Measurements from ENCODE around the gene IFT80.

IFT80 gene

DNA sequence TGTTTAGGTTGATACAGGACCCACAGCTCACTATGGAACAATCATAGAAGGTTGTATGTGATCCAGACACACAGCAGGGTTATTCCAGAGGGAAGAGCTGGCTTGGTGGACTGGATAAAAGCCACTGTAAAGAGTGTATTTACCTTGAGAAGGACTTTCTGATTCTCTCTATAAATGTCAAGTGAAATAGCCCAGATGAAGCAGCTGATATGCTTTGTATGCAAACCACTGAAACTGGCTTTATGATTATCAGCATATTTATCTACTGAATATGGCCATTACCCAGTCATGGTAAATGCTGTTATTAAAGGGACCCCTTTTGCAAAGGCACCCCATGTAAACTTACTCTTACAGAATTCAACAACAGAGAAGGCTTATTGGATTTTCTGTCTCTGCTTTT lies 145.7 kb downstream of the IFT80 start:
- no peak for TF ChIP-seq FOXM1 (IDR thresholded peaks at IDR 0.05; ENCODE audit: borderline replicate concordance, low read depth)
- TF ChIP-seq, protein P1, sequence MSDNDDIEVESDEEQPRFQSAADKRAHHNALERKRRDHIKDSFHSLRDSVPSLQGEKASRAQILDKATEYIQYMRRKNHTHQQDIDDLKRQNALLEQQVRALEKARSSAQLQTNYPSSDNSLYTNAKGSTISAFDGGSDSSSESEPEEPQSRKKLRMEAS (IDR thresholded peaks at IDR 0.05), result no peak
- TF ChIP-seq, protein P2, sequence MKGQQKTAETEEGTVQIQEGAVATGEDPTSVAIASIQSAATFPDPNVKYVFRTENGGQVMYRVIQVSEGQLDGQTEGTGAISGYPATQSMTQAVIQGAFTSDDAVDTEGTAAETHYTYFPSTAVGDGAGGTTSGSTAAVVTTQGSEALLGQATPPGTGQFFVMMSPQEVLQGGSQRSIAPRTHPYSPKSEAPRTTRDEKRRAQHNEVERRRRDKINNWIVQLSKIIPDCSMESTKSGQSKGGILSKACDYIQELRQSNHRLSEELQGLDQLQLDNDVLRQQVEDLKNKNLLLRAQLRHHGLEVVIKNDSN (IDR thresholded peaks at IDR 0.05), result no peak
- no peak for TF ChIP-seq YY1 (IDR thresholded peaks at IDR 0.05; ENCODE audit: low read depth)
- no peak for TF ChIP-seq RAD21 (IDR thresholded peaks at IDR 0.05; ENCODE audit: low read depth)
- TF ChIP-seq CEBPB (IDR thresholded peaks at IDR 0.05), result no peak
- TF ChIP-seq ZBTB7A (IDR thresholded peaks at IDR 0.05; ENCODE audit: low read depth), result no peak
- TF ChIP-seq TAF1 (IDR thresholded peaks at IDR 0.05; ENCODE audit: low read depth), result no peak
- TF ChIP-seq, protein P3, sequence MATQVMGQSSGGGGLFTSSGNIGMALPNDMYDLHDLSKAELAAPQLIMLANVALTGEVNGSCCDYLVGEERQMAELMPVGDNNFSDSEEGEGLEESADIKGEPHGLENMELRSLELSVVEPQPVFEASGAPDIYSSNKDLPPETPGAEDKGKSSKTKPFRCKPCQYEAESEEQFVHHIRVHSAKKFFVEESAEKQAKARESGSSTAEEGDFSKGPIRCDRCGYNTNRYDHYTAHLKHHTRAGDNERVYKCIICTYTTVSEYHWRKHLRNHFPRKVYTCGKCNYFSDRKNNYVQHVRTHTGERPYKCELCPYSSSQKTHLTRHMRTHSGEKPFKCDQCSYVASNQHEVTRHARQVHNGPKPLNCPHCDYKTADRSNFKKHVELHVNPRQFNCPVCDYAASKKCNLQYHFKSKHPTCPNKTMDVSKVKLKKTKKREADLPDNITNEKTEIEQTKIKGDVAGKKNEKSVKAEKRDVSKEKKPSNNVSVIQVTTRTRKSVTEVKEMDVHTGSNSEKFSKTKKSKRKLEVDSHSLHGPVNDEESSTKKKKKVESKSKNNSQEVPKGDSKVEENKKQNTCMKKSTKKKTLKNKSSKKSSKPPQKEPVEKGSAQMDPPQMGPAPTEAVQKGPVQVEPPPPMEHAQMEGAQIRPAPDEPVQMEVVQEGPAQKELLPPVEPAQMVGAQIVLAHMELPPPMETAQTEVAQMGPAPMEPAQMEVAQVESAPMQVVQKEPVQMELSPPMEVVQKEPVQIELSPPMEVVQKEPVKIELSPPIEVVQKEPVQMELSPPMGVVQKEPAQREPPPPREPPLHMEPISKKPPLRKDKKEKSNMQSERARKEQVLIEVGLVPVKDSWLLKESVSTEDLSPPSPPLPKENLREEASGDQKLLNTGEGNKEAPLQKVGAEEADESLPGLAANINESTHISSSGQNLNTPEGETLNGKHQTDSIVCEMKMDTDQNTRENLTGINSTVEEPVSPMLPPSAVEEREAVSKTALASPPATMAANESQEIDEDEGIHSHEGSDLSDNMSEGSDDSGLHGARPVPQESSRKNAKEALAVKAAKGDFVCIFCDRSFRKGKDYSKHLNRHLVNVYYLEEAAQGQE (IDR thresholded peaks at IDR 0.05; ENCODE audit: low read depth), result no peak
- TF ChIP-seq NFIC (IDR thresholded peaks at IDR 0.05), result no peak
- TF ChIP-seq EGR1 (IDR thresholded peaks at IDR 0.05), result no peak
- TF ChIP-seq TCF12 (IDR thresholded peaks at IDR 0.05; ENCODE audit: low read depth), result no peak
- no peak for TF ChIP-seq EP300 (IDR thresholded peaks at IDR 0.05; ENCODE audit: borderline replicate concordance)
- no peak for TF ChIP-seq TEAD4 (IDR thresholded peaks at IDR 0.05)
- no peak for TF ChIP-seq CREB1 (IDR thresholded peaks at IDR 0.05; ENCODE audit: low read depth)

DNA sequence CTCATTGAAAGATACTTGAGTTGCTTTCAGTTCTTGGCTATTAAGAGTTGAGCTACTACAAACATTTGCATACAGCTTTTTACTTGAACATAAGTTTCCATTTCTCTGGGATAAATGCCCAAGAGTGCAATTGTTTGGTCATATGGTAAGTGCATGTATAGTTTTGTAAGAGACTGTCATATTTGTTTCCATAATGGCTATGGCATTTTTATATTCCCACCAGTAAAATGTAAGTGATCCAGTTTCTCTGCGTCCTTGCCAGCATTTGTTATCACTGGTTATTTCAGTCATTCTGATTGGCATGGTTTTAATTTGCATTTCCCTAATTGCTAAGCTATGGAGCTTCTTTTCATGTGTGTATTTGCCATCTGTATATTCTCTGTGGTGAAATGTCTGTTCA lies 151.3 kb downstream of the IFT80 start:
- TF ChIP-seq EGR1 (IDR thresholded peaks at IDR 0.05), result no peak
- TF ChIP-seq, protein P3 (IDR thresholded peaks at IDR 0.05; ENCODE audit: low read depth), result no peak
- no peak for TF ChIP-seq TAF1 (IDR thresholded peaks at IDR 0.05; ENCODE audit: low read depth)
- TF ChIP-seq RAD21 (IDR thresholded peaks at IDR 0.05; ENCODE audit: low read depth), result no peak
- TF ChIP-seq NFIC (IDR thresholded peaks at IDR 0.05), result no peak
- TF ChIP-seq ZBTB7A (IDR thresholded peaks at IDR 0.05; ENCODE audit: low read depth), result no peak
- TF ChIP-seq TCF12 (IDR thresholded peaks at IDR 0.05; ENCODE audit: low read depth), result no peak
- no peak for TF ChIP-seq EP300 (IDR thresholded peaks at IDR 0.05; ENCODE audit: borderline replicate concordance)
- TF ChIP-seq YY1 (IDR thresholded peaks at IDR 0.05; ENCODE audit: low read depth), result no peak

DNA sequence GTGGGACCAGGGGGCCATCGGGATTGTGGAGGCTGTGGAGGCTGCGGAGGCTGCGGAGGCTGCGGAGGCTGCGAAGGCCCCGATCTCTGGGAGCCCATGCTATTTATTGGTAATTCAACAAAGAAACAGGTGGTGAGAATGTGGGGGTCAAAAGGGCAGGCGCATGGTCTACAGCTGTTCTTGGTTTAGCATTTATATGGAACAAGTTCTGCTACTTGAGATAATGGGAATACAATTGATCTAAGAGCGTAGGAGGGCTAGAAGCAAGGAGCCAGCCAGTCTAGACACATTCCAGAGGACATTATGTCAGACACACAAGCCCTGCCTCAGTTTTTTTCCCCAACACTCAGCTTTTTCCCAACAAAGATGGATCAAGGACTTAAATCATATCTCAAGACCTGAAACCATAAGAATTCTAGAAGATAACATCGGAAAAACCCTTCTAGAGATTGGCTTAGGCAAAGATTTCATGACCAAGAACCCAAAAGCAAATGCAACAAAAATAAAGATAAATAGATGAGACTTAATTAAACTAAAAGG lies 153.7 kb downstream of the IFT80 start:
- TF ChIP-seq TEAD4 (IDR thresholded peaks at IDR 0.05) (no peak), EGR1 (IDR thresholded peaks at IDR 0.05) (no peak), CEBPB (IDR thresholded peaks at IDR 0.05) (no peak), FOXM1 (IDR thresholded peaks at IDR 0.05; ENCODE audit: borderline replicate concordance, low read depth) (no peak)
- TF ChIP-seq, protein P2 (IDR thresholded peaks at IDR 0.05), result no peak
- TF ChIP-seq, protein P3 (IDR thresholded peaks at IDR 0.05; ENCODE audit: low read depth), result no peak

DNA sequence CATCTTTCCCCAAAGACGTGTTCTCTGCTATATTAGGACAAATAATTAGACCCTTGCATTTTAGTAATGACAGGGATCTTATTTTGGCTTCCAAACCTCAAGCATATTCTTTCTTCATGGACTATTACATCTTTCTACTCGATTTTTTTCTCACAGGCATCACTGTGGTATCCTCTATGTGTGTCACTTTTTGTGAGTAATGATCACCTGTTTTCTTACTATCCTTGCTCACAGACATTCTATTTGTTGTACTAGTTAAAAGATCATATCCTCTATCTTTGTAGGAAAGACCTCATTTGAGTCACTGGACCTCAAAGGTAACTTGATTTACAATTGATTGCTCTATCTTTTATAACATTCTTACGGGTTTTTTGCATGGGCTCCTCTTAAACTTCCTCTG lies 167.0 kb downstream of the IFT80 start:
- TF ChIP-seq EGR1 (IDR thresholded peaks at IDR 0.05) (no peak), RAD21 (IDR thresholded peaks at IDR 0.05; ENCODE audit: low read depth) (no peak), TCF12 (IDR thresholded peaks at IDR 0.05; ENCODE audit: low read depth) (no peak), FOXM1 (IDR thresholded peaks at IDR 0.05; ENCODE audit: borderline replicate concordance, low read depth) (no peak), CEBPB (IDR thresholded peaks at IDR 0.05) (no peak)
- TF ChIP-seq, protein P3 (IDR thresholded peaks at IDR 0.05; ENCODE audit: low read depth), result no peak
- TF ChIP-seq, protein P1 (IDR thresholded peaks at IDR 0.05), result no peak

Measured in Ishikawa (cell line).